Endodermal cell (in vitro differentiated cells): ENCODE data around the gene CHN1. TPM values are rescaled to one million over a fixed set of nuclear protein-coding genes. Genes with fewer than 3 reads are reported as not detected.

ENCODE experiments used
- DNase-seq: peaks from one replicate; pipeline ENCODE4 v3.0.0-alpha.2; 2017
- H3K27ac ChIP-seq: 2 replicates; pipeline ENCODE4 v1.5.1; 2013; ENCODE audit warnings: mild to moderate bottlenecking, low read depth, low read length, moderate library complexity
- H3K27me3 ChIP-seq: 2 replicates; pipeline ENCODE4 v1.6.1; 2013; ENCODE audit warnings: mild to moderate bottlenecking, low read length, moderate library complexity; ENCODE audit not compliant: insufficient read depth, control insufficient read depth, poor library complexity, severe bottlenecking
- H3K36me3 ChIP-seq: 2 replicates; pipeline ENCODE4 v1.7.0; 2013; ENCODE audit warnings: mild to moderate bottlenecking, low read length, moderate library complexity; ENCODE audit not compliant: control insufficient read depth, insufficient read depth
- H3K4me1 ChIP-seq: one replicate; pipeline ENCODE4 v1.7.0; 2013; ENCODE audit warnings: low read length; ENCODE audit not compliant: control insufficient read depth, insufficient read depth
- H3K4me3 ChIP-seq: 2 replicates; pipeline ENCODE4 v1.5.1; 2013; ENCODE audit warnings: mild to moderate bottlenecking, low read length, moderate library complexity
- H3K9ac ChIP-seq: 2 replicates; pipeline ENCODE4 v1.6.1; 2013; ENCODE audit warnings: mild to moderate bottlenecking, low read length, moderate library complexity; ENCODE audit not compliant: poor library complexity, severe bottlenecking; ENCODE audit errors: extremely low read depth
- H3K9me3 ChIP-seq: 2 replicates; pipeline ENCODE4 v1.6.1; 2013; ENCODE audit warnings: mild to moderate bottlenecking, low read length, moderate library complexity; ENCODE audit not compliant: control insufficient read depth
- H3K27ac Mint-ChIP-seq: 2 replicates; pipeline ENCODE4 v1.8.0; 2020; ENCODE audit warnings: mixed read lengths
- H3K27me3 Mint-ChIP-seq: 2 replicates; pipeline ENCODE4 v1.8.0; 2021; ENCODE audit warnings: mild to moderate bottlenecking, mixed read lengths; ENCODE audit not compliant: insufficient read depth
- H3K36me3 Mint-ChIP-seq: 2 replicates; pipeline ENCODE4 v1.8.0; 2020; ENCODE audit warnings: low read depth, mixed read lengths
- H3K4me1 Mint-ChIP-seq: 2 replicates; pipeline ENCODE4 v1.8.0; 2020; ENCODE audit warnings: mixed read lengths
- H3K4me3 Mint-ChIP-seq: 2 replicates; pipeline ENCODE4 v1.8.0; 2020; ENCODE audit warnings: mild to moderate bottlenecking, moderate library complexity, mixed read lengths
- H3K9me3 Mint-ChIP-seq: 2 replicates; pipeline ENCODE4 v1.8.0; 2020; ENCODE audit warnings: mild to moderate bottlenecking, mixed read lengths
- WGBS, 2 experiments: methylation state at CpG; one replicate each; pipeline versions ENCODE4 v1.1.5 to v1.1.7; 2013; ENCODE audit warnings: missing lambda C conversion rate in 2 of 2, mixed read lengths in 1 of 2; ENCODE audit not compliant: insufficient coverage in 1 of 2, insufficient read length in 1 of 2; 5-methylcytosine and 5-hydroxymethylcytosine counted together
- total RNA-seq, 2 donors: library from RNA; stranded (reverse); fragmentation: NEBNext Ultra II Directional in 1 of 2; extraction: Animal tissue kit (Norgen Biotek cat#: 25700) in 1 of 2; gene quantifications; 2 replicates in 1 of 2; 3 replicates in 1 of 2; pipeline ENCODE4 v1.2.1, GENCODE V29; 2021
- TF ChIP-seq, protein P1 (sequence below): fragments of 200-600 bp; sonication (generic); conservative IDR thresholded peaks from 2 replicates; pipeline ENCODE4 v1.5.0; 2021; ENCODE audit warnings: antibody characterized with exemption, mild to moderate bottlenecking

CHN1 gene
- total RNA-seq, 2 donors from 2014 or later: 24.3 to 28.8 TPM

DNA sequence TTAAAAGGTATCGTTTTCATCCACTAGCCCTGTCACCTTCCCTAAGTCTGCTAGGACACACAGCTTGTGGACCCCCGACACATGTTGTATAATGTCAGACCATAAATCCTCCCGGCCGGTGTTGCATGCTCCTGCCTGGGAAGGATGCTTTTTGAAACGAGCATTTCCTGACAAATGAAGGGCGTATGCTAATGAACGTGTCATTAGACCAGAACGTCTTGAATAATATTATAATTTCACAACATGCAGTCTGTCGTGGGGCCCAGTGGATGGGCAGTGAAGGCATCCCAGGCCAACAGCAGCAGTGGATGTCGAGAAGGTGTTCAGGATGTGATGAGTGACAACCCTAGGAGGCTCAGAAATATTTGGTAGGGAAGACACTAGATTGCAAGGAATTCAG, 248.4 kb downstream of the CHN1 start:
- no peaks in the 10 kb centered on the region for H3K27me3 Mint-ChIP-seq
- H3K27ac Mint-ChIP-seq: no peak overlapping the region
- 84 to 85% methylated on average over 10 of the region's 10 CpGs for WGBS, 2 experiments

DNA sequence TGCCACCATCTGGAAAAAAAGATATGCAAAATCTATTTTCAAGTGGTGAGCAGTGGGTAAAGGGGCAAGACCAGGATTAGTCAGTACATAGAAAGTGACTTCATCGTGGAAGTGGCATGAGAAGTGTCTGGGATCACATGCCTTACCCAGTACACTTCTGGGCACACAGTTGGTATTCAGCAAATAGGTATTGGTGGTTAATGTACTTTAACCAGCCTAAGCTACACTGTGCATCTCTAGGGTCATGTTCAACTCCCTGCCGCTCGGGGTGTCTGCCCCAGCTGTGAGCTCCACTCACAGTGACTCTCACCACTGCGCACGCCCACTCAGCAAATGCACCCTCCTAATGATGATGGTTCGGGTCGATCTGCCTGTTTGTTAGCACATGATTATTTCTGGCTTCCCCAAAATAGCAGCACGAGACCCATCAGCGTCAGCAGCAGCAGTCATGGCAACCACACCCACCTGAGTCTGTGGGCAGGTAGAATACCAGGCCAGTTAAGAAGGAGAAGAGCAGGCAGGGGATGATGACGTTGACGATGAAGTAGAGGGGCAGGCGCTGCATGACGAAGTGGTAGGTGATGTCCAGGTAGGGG, 252.0 kb downstream of the CHN1 start:
- Mint-ChIP-seq H3K27me3 (no peaks in the 10 kb centered on the region), H3K9me3 (no peaks in the 10 kb centered on the region), H3K36me3 (no peaks in the 10 kb centered on the region), H3K27ac (peak overlapping the region; percentile 48), H3K4me3 (no peak overlapping the region), H3K4me1 (peaks cover 16% of the 10 kb centered on the region)
- Histone ChIP-seq H3K9ac (no peak overlapping the region), H3K9me3 (no peaks in the 10 kb centered on the region), H3K27me3 (no peaks in the 10 kb centered on the region), H3K36me3 (no peaks in the 10 kb centered on the region), H3K4me1 (no peaks in the 10 kb centered on the region), H3K27ac (no peak overlapping the region), H3K4me3 (no peak overlapping the region)
- TF ChIP-seq, protein P1, sequence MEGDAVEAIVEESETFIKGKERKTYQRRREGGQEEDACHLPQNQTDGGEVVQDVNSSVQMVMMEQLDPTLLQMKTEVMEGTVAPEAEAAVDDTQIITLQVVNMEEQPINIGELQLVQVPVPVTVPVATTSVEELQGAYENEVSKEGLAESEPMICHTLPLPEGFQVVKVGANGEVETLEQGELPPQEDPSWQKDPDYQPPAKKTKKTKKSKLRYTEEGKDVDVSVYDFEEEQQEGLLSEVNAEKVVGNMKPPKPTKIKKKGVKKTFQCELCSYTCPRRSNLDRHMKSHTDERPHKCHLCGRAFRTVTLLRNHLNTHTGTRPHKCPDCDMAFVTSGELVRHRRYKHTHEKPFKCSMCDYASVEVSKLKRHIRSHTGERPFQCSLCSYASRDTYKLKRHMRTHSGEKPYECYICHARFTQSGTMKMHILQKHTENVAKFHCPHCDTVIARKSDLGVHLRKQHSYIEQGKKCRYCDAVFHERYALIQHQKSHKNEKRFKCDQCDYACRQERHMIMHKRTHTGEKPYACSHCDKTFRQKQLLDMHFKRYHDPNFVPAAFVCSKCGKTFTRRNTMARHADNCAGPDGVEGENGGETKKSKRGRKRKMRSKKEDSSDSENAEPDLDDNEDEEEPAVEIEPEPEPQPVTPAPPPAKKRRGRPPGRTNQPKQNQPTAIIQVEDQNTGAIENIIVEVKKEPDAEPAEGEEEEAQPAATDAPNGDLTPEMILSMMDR: no peak
- 93 to 97% methylated on average over 10 to 13 of the region's 13 CpGs for WGBS, 2 experiments
- DNase-seq: no peak

More for the DNA sequence above, 248.4 kb downstream of the CHN1 start:
- Histone ChIP-seq H3K4me3 (no peak overlapping the region), H3K9ac (no peak overlapping the region), H3K9me3 (no peaks in the 10 kb centered on the region), H3K36me3 (no peaks in the 10 kb centered on the region), H3K27me3 (no peaks in the 10 kb centered on the region), H3K4me1 (no peaks in the 10 kb centered on the region), H3K27ac (no peak overlapping the region)
- TF ChIP-seq, protein P1: no peak
- DNase-seq: peak; percentile 30
- no peaks in the 10 kb centered on the region for H3K4me1 Mint-ChIP-seq
- H3K9me3 Mint-ChIP-seq: no peaks in the 10 kb centered on the region
- no peaks in the 10 kb centered on the region for H3K36me3 Mint-ChIP-seq
- H3K4me3 Mint-ChIP-seq: no peak overlapping the region

DNA sequence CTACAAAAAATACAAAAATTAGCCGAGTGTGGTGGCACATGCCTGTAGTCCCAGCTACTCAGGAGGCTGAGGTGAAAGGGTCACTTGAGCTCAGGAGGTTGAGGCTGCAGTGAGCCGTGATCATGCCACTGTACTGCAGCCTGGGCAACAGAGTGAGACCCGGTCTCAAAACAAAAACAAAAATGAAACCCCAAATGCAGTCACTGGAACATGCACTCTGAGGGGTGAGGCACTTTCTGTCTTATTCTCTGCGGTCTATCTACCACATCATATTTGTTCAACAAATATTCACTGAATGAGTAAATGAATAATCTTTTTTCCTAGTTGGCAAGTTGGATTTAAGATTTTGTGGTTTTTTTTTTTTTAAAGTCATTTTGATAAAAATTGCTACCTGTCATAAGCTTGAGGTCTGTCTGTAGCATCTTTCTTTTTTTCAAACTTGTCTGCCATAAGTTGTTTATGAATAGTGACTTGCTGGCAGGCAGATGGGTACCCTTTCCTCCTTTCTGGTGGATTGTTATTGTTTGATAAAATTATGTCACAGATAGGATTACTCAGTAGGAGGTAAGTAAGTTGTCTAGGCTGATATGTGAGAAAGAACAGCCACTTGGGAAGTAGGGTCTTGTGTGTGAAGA, 252.7 kb downstream of the CHN1 start:
- H3K9me3 Mint-ChIP-seq: no peaks in the 10 kb centered on the region
- TF ChIP-seq, protein P1: no peak

More for the DNA sequence above, 252.7 kb downstream of the CHN1 start:
- Histone ChIP-seq H3K4me1 (no peaks in the 10 kb centered on the region), H3K27me3 (no peaks in the 10 kb centered on the region), H3K36me3 (no peaks in the 10 kb centered on the region), H3K27ac (no peak overlapping the region), H3K9me3 (no peaks in the 10 kb centered on the region), H3K9ac (no peak overlapping the region), H3K4me3 (no peak overlapping the region)
- Mint-ChIP-seq H3K4me1 (peaks cover 16% of the 10 kb centered on the region), H3K4me3 (no peak overlapping the region), H3K27ac (no peak overlapping the region), H3K36me3 (no peaks in the 10 kb centered on the region), H3K27me3 (no peaks in the 10 kb centered on the region)
- WGBS, 2 experiments: 86 to 93% methylated on average over 1 to 4 of the region's 4 CpGs
- no peak for DNase-seq
